Tibial nerve (tissue), 4 donors: Measurements from ENCODE around the gene RNF167. TPM values are rescaled to one million over a fixed set of nuclear protein-coding genes. Genes with fewer than 3 reads are reported as not detected.
A peak's percentile ranks its signal among the peaks of the same experiment; 100 is the strongest.

Experiments used
- DNase-seq, 2 donors: peaks; one replicate each; pipeline ENCODE4 v3.0.0-alpha.2; 2019; ENCODE audit warnings: low spot score in 2 of 2
- H3K27ac ChIP-seq, 4 donors: fragments of 200-600 bp; sonication (generic) in 3 of 4; one replicate each; pipeline ENCODE4 v1.5.1; 2017 to 2019; ENCODE audit warnings: mild to moderate bottlenecking in 1 of 4
- H3K27me3 ChIP-seq, 2 donors: fragments of 200-600 bp; sonication (generic) in 1 of 2; one replicate each; pipeline versions ENCODE4 v1.5.1 to v1.6.0; 2017 to 2019
- H3K36me3 ChIP-seq, 3 donors: fragments of 200-600 bp; sonication (generic); one replicate each; pipeline ENCODE4 v1.5.1; 2018 to 2019
- H3K4me1 ChIP-seq, 4 donors: fragments of 200-600 bp; sonication (generic) in 3 of 4; one replicate each; pipeline ENCODE4 v1.5.1; 2017 to 2019
- H3K4me3 ChIP-seq, 4 donors: fragments of 200-600 bp; sonication (generic) in 3 of 4; one replicate each; pipeline ENCODE4 v1.5.1; 2017 to 2019; ENCODE audit warnings: mild to moderate bottlenecking in 1 of 4, moderate library complexity in 1 of 4
- H3K9me3 ChIP-seq, 4 donors: fragments of 200-600 bp; sonication (generic) in 3 of 4; one replicate each; pipeline ENCODE4 v1.5.1; 2017 to 2019
- CTCF ChIP-seq, 5 experiments: fragments of 200-600 bp in 3 of 5; fragments of 450-650 bp in 2 of 5; sonication (generic) in 3 of 5; IDR thresholded peaks; one replicate each; pipeline ENCODE4 v1.5.1; 2016 to 2019; ENCODE audit warnings: antibody characterized with exemption in 5 of 5, mild to moderate bottlenecking in 3 of 5, moderate library complexity in 2 of 5
- EP300 ChIP-seq, 2 donors: sonication (generic); formaldehyde crosslinking; IDR thresholded peaks; one replicate each; pipeline ENCODE4 v1.6.1; 2017; ENCODE audit warnings: antibody characterized with exemption in 2 of 2, mild to moderate bottlenecking in 1 of 2
- POLR2A ChIP-seq, 2 donors: fragments of 450-650 bp; IDR thresholded peaks; one replicate each; pipeline ENCODE4 v1.6.1; 2017; ENCODE audit warnings: antibody characterized with exemption in 2 of 2, mild to moderate bottlenecking in 2 of 2, moderate library complexity in 2 of 2
- WGBS, 2 donors: methylation state at CpG; one replicate each; pipeline ENCODE4 v1.1.5; 2018; 5-methylcytosine and 5-hydroxymethylcytosine counted together
- total RNA-seq, 4 donors: library from RNA; depleted of rRNA; stranded (reverse); fragments of >200 nt; gene quantifications; one replicate each; pipeline ENCODE4 v1.1.0, GENCODE V29; 2016

Gene RNF167
- total RNA-seq, 4 donors from 2014 or later, result 45.0 to 55.0 (median 51.4) TPM

GRCh38 chr17:4936436-4936835 is 3.6 kb upstream of the RNF167 start:
- Histone ChIP-seq H3K27me3 (no peaks in the 10 kb centered on the region), H3K4me1 (peaks cover 0 to 41% (median 21%) of the 10 kb centered on the region in 4 donors), H3K4me3 (no peak overlapping the region), H3K27ac (no peak overlapping the region), H3K36me3 (peaks cover 0 to 32% (median 4%) of the 10 kb centered on the region in 3 donors), H3K9me3 (no peaks in the 10 kb centered on the region)
- no peak for TF ChIP-seq EP300 (IDR thresholded peaks at IDR 0.05)
- DNase-seq, result no peak
- WGBS, 2 donors, result 79 to 87% methylated on average over 3 of the region's 3 CpGs

GRCh38 chr17:4937553-4937952 is 2.5 kb upstream of the RNF167 start:
- Histone ChIP-seq H3K27me3 (no peaks in the 10 kb centered on the region), H3K36me3 (peaks cover 0 to 42% (median 4%) of the 10 kb centered on the region in 3 donors), H3K4me1 (peaks cover 0 to 52% (median 26%) of the 10 kb centered on the region in 4 donors), H3K4me3 (no peak overlapping the region), H3K27ac (no peak overlapping the region), H3K9me3 (no peaks in the 10 kb centered on the region)
- TF ChIP-seq CTCF (IDR thresholded peaks at IDR 0.05) (no peak), EP300 (IDR thresholded peaks at IDR 0.05) (no peak), POLR2A (IDR thresholded peaks at IDR 0.05) (no peak)
- DNase-seq, result no peak
- 91 to 92% methylated on average over 16 of the region's 16 CpGs for WGBS, 2 donors

- peaks cover 0 to 47% (median 4%) of the 10 kb centered on the region in 3 donors for H3K36me3 ChIP-seq
- no peaks in the 10 kb centered on the region for H3K27me3 ChIP-seq
- no peaks in the 10 kb centered on the region for H3K9me3 ChIP-seq
- no peak for TF ChIP-seq EP300 (IDR thresholded peaks at IDR 0.05)
- no peak for TF ChIP-seq CTCF (IDR thresholded peaks at IDR 0.05)
- TF ChIP-seq POLR2A (IDR thresholded peaks at IDR 0.05), result no peak
- DNase-seq, result no peak
- WGBS, 2 donors, result 91% methylated on average over 11 of the region's 11 CpGs
- H3K4me1 ChIP-seq, result peaks cover 0 to 55% (median 26%) of the 10 kb centered on the region in 4 donors
- H3K4me3 ChIP-seq, result no peak overlapping the region
- H3K27ac ChIP-seq, result no peak overlapping the region
Observed at GRCh38 chr17:4938069-4938491, 2.0 kb upstream of the RNF167 start.

- WGBS, 2 donors, result 50 to 58% methylated on average over 14 to 19 of the region's 19 CpGs
- Histone ChIP-seq H3K27me3 (no peaks in the 10 kb centered on the region), H3K27ac (peak overlapping the region; percentile 82 to 96 (median 90)), H3K36me3 (peaks cover 0 to 55% (median 4%) of the 10 kb centered on the region in 3 donors), H3K9me3 (no peaks in the 10 kb centered on the region), H3K4me1 (peaks cover 0 to 55% (median 25%) of the 10 kb centered on the region in 4 donors), H3K4me3 (peak overlapping the region; percentile 55 to 82 (median 68))
- TF ChIP-seq EP300 (IDR thresholded peaks at IDR 0.05), result no peak
- TF ChIP-seq POLR2A (IDR thresholded peaks at IDR 0.05), result no peak
- TF ChIP-seq CTCF (IDR thresholded peaks at IDR 0.05), result no peak
- DNase-seq, result no peak
Observed at GRCh38 chr17:4938688-4939545, 1.2 kb upstream of the RNF167 start.

GRCh38 chr17:4939546-4939795 is 597 bp upstream of the RNF167 start:
- DNase-seq, result no peak
- no peaks in the 10 kb centered on the region for H3K9me3 ChIP-seq
- H3K36me3 ChIP-seq, result peaks cover 0 to 61% (median 4%) of the 10 kb centered on the region in 3 donors
- no peaks in the 10 kb centered on the region for H3K27me3 ChIP-seq
- H3K27ac ChIP-seq, result peak overlapping the region; percentile 82 to 96 (median 90)
- TF ChIP-seq EP300 (IDR thresholded peaks at IDR 0.05) (no peak), POLR2A (IDR thresholded peaks at IDR 0.05) (no peak), CTCF (IDR thresholded peaks at IDR 0.05) (no peak)
- peaks cover 0 to 55% (median 24%) of the 10 kb centered on the region in 4 donors for H3K4me1 ChIP-seq
- 0% methylated on average over 16 of the region's 16 CpGs; no CpG with 5 or more reads in 1 of the 2 donors for WGBS, 2 donors
- H3K4me3 ChIP-seq, result peak overlapping the region; percentile 55 to 82 (median 68)
